ENCODE measurements around the gene FOXN1. TPM values are rescaled to one million over a fixed set of nuclear protein-coding genes. Genes with fewer than 3 reads are reported as not detected.

FOXN1 gene
- total RNA-seq, 3 donors from 2014 or later (not counting 1 experiment from before 2014, with no cell fraction given), result not detected

DNA sequence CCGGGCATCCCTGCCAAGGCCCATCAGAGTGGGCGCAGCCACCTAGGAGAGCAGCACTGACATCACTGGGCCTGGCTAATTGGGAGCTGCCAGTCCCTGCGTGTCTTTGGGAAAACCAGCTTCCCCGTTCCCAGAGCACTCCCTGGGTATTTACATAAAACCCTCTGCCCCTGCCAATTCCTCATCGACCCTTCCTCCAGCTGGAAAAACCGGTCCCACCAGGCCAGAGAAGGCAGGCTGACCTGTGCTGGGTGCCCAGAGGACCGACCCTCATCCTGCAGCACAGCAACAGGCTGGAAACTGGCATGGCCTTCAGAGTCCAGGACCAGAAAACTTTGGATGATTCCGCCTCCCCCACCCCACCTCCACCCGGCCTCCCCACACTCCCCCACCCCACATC, 8.2 kb upstream of the FOXN1 start:
- no peak for DNase-seq

DNA sequence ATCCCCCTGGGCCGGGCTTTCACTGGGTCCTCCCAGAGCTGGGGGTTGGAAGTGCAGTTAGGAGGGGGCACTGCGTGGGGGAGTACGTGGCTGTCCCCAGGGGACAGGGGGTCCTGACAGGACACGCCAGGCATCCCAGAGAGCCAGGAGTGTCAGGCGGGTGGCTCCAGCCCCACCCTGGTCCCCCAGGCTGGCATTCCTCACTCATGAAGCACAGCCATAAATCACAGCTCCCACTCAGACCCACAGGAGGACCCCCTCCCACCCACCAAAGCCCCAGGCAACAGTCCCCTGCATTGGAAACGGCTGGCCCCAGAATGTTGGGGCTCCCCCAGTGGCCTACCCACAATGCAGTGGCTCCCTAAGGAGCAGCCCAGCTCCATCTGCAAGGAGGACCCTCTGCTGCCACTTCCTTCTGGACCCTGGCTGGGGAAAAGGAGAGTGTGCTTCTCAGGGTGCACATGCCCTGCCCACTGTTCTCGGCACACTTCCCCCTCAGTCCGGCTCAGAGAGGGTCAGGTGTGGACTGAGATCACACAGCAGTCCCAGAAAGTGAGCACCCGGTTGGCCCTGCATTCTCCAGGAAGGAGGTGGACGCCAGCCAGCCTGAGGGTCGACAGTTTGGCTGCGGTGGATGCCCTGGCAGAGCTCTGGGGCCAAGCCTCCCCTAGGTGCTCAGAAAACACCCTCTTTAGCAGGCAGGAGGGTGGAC, 7.3 kb upstream of the FOXN1 start:
- Histone ChIP-seq H3K27me3 (ENCODE audit: control insufficient read depth, insufficient read depth, low read length) (no peaks in the 10 kb centered on the region), H3K27ac (ENCODE audit: low read length) (no peak overlapping the region), H3K9me3 (ENCODE audit: control insufficient read depth, insufficient read depth, low read length) (no peaks in the 10 kb centered on the region), H3K36me3 (ENCODE audit: control insufficient read depth, insufficient read depth, low read length) (no peaks in the 10 kb centered on the region), H3K4me1 (ENCODE audit: control insufficient read depth, insufficient read depth, low read length) (no peaks in the 10 kb centered on the region), H3K4me3 (ENCODE audit: low read length) (no peak overlapping the region)
- Mint-ChIP-seq H3K4me1 (no peaks in the 10 kb centered on the region), H3K27me3 (ENCODE audit: low read depth in 2 of 2) (peaks cover 0 to 1% of the 10 kb centered on the region in 2 donors), H3K4me3 (no peak overlapping the region), H3K36me3 (no peaks in the 10 kb centered on the region), H3K9me3 (no peaks in the 10 kb centered on the region), H3K27ac (no peak overlapping the region)
- intact Hi-C loops (cut with micrococcal nuclease), result no loop called here
- no peak for ATAC-seq
- 75% methylated on average over 12 of the region's 12 CpGs for WGBS (ENCODE audit: insufficient coverage)
- TF ChIP-seq, protein P1, sequence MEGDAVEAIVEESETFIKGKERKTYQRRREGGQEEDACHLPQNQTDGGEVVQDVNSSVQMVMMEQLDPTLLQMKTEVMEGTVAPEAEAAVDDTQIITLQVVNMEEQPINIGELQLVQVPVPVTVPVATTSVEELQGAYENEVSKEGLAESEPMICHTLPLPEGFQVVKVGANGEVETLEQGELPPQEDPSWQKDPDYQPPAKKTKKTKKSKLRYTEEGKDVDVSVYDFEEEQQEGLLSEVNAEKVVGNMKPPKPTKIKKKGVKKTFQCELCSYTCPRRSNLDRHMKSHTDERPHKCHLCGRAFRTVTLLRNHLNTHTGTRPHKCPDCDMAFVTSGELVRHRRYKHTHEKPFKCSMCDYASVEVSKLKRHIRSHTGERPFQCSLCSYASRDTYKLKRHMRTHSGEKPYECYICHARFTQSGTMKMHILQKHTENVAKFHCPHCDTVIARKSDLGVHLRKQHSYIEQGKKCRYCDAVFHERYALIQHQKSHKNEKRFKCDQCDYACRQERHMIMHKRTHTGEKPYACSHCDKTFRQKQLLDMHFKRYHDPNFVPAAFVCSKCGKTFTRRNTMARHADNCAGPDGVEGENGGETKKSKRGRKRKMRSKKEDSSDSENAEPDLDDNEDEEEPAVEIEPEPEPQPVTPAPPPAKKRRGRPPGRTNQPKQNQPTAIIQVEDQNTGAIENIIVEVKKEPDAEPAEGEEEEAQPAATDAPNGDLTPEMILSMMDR (IDR thresholded peaks at IDR 0.05), result no peak
- DNase-seq, result no peak

More for the DNA sequence above, 8.2 kb upstream of the FOXN1 start:
- no peaks in the 10 kb centered on the region for H3K9me3 ChIP-seq (ENCODE audit: control insufficient read depth, insufficient read depth, low read length)
- no peak overlapping the region for H3K4me3 ChIP-seq (ENCODE audit: low read length)
- H3K36me3 ChIP-seq (ENCODE audit: control insufficient read depth, insufficient read depth, low read length), result no peaks in the 10 kb centered on the region
- TF ChIP-seq, protein P1 (IDR thresholded peaks at IDR 0.05), result no peak
- no peak for ATAC-seq
- intact Hi-C loops (cut with micrococcal nuclease), result no loop called here
- Mint-ChIP-seq H3K4me3 (no peak overlapping the region), H3K9me3 (no peaks in the 10 kb centered on the region), H3K27me3 (ENCODE audit: low read depth in 2 of 2) (peaks cover 0 to 1% of the 10 kb centered on the region in 2 donors), H3K36me3 (no peaks in the 10 kb centered on the region), H3K27ac (no peak overlapping the region), H3K4me1 (no peaks in the 10 kb centered on the region)
- no peaks in the 10 kb centered on the region for H3K27me3 ChIP-seq (ENCODE audit: control insufficient read depth, insufficient read depth, low read length)
- no peak overlapping the region for H3K27ac ChIP-seq (ENCODE audit: low read length)
- H3K4me1 ChIP-seq (ENCODE audit: control insufficient read depth, insufficient read depth, low read length), result no peaks in the 10 kb centered on the region
- WGBS (ENCODE audit: insufficient coverage), result 82% methylated on average over 7 of the region's 9 CpGs

DNA sequence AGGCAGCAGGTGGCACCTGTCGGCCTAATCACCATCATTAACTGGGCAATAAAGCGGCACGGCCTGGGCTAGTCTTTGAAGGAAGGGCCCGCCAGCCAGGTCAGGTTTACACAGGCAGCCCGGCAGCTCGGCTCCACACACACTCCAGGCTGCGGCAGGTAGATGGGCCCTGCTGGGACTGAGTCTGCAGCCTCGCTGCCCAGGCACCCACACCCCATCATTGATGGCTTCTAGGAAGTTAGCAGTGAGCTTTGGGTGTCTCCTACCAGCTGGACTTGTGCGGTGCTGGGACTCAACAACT, 6.8 kb upstream of the FOXN1 start:
- DNase-seq (no peak), ATAC-seq (no peak)
- no peak overlapping the region for H3K4me3 ChIP-seq (ENCODE audit: low read length)
- WGBS (ENCODE audit: insufficient coverage), result 92% methylated on average over 9 of the region's 9 CpGs
- Mint-ChIP-seq H3K27ac (no peak overlapping the region), H3K36me3 (no peaks in the 10 kb centered on the region), H3K4me3 (no peak overlapping the region), H3K27me3 (ENCODE audit: low read depth in 2 of 2) (peaks cover 4 to 6% of the 10 kb centered on the region in 2 donors), H3K9me3 (no peaks in the 10 kb centered on the region), H3K4me1 (no peaks in the 10 kb centered on the region)
- no peaks in the 10 kb centered on the region for H3K9me3 ChIP-seq (ENCODE audit: control insufficient read depth, insufficient read depth, low read length)
- intact Hi-C loops (cut with micrococcal nuclease), result no loop called here
- no peak overlapping the region for H3K27ac ChIP-seq (ENCODE audit: low read length)
- no peaks in the 10 kb centered on the region for H3K27me3 ChIP-seq (ENCODE audit: control insufficient read depth, insufficient read depth, low read length)
- no peaks in the 10 kb centered on the region for H3K36me3 ChIP-seq (ENCODE audit: control insufficient read depth, insufficient read depth, low read length)
- TF ChIP-seq, protein P1 (IDR thresholded peaks at IDR 0.05), result no peak
- no peaks in the 10 kb centered on the region for H3K4me1 ChIP-seq (ENCODE audit: control insufficient read depth, insufficient read depth, low read length)
